Activated CD8-positive, alpha-beta memory T cell treated with anti-CD3 and anti-CD28 coated beads for 48 hours (primary cell): ENCODE results near the gene PIK3CA.

Source experiments
- DNase-seq, 3 experiments: peaks; one replicate each; pipeline ENCODE4 v3.0.0-alpha.2; 2020; ENCODE audit warnings: low read depth in 2 of 3, low spot score in 2 of 3

PIK3CA gene

GRCh38 chr3:179156775-179157174 lies 8.6 kb downstream of the PIK3CA start:
- DNase-seq, result no peak

- DNase-seq, result no peak
These were observed 10.3 kb downstream of the PIK3CA start for GRCh38 chr3:179158336-179159039.

DNA sequence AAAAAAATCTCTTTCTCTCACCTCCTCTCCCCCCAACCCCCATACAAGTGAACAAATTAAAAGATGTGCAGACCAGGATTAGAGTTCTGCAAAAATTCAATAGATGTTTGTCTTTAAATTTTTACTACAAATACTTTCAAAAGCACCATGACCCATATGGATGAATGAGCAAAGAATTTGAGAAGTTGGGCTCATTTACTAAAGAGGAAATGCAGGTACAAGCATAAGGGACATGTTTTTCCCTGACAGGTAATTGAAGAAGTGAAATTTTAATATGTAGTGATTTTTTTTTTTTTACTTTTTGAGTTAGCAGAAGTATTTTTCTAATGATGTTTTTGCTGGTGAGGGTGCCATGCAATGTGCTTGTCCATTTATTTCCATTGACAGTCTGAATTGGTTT lies 15.3 kb downstream of the PIK3CA start:
- no peak for DNase-seq

DNA sequence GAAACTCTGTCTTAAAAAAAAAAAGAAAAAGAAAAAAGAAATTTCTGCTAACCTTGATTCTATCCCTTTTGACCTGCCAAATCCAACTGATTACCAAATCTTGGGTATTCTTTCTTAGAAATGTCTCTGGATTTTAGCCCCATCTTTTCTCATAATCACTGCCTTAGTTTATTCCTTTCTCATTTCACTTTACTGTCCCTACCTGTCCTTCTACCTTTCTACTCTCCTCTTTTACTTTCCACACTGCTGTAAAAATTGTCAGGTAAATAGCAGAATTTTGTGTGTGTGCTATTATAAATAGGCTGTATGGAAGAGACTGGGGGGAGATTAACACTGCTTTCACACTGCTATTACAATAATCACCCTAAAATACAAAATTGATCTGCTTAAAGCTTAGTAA lies 16.7 kb downstream of the PIK3CA start:
- DNase-seq, result no peak

- no peak for DNase-seq
These were observed 18.5 kb downstream of the PIK3CA start for GRCh38 chr3:179166561-179167201.

- no peak for DNase-seq
These were observed 20.8 kb downstream of the PIK3CA start for GRCh38 chr3:179168918-179169317.

DNA sequence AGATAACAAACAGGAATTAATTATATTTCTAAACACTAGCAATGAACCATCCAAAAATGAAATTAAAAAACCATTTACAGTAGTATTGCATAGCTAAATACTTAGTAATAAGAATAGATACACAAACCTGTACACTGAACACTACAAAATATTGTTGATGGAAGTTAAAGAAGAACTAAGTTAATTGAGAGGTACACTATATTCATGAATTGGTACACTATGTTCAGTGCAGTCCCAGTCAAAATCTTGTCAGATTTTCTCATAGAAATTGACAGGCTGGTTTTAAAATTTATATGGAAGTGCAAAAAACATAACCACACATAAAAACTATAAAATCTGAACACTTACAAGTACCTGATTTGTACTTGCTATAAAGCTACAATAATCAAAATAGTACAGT lies 24.4 kb downstream of the PIK3CA start:
- DNase-seq, result no peak

- no peak for DNase-seq
These were observed 26.2 kb downstream of the PIK3CA start for GRCh38 chr3:179174316-179174715.

DNA sequence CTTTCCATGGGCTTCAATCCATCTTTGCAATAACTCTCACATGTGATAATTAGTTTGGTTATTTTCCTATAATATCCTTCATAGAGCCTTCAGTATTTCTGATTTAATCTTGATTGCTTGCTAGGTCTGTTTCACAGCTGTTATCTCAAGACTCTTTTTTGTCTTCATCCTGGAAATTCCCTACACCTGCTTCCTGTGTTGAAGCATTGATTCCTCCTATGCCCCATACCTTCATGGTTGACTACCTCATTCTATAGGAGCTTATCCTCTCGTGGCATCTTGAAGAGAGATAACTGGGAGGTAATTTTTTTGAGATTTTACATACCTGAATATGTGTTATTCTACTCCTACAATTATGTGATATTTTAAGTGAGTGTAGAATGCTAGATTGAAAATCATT lies 26.7 kb downstream of the PIK3CA start:
- DNase-seq, result no peak

DNA sequence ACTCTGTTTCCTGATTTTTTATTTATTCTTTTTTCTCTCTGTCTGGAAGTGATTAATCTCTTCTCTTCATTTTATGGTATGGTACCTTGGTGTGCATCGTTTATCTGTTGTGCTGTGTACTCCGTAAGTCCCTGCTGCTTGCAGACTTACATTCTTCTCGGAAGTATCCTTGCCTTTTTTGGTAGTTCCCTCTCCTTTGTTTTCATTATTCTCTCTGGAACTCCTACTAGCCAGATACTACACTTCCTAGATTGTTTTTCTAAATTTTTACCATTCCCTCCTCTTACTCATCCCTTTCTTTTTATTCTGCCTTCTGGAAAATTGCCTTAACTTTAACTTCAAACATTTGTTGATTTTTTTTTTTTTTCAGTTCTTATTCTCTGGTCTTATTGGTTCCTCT lies 27.2 kb downstream of the PIK3CA start:
- DNase-seq, result no peak

DNA sequence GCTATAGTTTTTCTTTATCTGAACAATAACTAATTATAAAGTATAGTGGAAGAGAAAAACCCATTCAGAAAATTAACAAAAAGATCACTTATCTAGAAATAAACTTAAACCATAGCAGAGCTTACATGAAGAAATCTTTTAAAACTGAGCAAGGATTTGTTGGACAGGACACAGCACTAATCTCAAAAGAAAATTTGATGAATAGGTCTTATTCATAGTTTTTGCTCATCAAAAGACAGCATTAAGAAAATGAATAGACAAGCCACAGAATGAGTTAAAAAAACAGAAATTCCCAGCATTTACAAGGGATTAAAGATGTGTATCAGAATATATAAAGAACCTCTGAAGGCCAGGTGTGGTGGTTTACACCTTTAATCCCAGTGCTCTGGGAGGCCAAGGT lies 29.5 kb downstream of the PIK3CA start:
- no peak for DNase-seq

DNA sequence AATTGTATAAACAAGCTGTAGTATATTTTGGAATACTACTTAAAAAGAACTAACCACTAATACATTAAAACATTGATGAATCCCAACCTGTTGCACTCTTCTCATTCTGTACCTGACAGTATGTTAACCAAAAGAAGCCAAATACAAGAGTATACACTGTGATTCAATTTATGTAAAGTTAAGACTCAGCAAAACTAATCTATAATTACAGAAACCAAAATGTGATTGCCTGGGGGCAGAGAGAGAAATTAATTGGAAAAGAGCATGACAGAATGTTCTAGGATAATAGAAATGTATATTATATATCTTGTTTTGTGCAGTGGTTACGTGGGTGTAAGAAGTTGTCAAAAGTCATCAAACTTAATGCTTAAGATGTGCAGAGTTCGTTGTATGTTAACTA lies 31.1 kb downstream of the PIK3CA start:
- DNase-seq, result no peak

DNA sequence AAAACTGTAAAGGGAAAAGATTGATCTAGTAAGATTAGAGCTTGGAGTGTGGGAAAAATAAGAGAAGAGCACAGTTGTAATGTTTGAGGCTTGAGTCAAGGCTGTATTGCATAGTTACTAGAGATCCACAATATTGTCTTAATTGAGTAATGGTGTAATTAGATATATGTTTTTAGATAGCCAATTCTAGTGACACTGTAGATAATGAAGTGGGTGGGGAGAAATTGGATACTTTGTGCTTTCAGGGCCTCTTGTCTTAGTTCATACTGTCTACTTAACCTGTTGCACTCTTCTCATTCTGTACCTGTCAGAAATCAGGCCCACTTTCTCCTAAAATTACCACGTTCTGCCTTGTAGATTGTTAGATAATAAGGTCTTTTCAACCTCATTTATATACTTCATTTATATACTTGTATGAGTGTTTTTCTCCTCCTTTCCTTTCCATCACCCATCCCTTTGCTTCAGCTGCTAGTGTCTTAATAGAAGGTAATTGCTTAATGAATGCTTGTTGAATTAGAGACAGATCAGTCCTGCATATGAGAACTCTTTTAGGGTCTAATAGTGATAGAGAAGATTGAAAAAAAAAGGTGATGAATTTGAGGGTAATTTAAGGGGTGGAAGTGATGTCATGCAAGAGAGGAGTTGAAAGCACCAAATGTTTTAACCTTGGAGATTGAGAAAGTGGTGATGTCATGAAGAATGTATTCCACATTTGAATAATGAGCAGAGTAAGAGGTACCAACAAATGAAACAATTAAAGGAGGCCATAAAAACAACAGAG lies 32.0 kb downstream of the PIK3CA start:
- DNase-seq, result no peak

DNA sequence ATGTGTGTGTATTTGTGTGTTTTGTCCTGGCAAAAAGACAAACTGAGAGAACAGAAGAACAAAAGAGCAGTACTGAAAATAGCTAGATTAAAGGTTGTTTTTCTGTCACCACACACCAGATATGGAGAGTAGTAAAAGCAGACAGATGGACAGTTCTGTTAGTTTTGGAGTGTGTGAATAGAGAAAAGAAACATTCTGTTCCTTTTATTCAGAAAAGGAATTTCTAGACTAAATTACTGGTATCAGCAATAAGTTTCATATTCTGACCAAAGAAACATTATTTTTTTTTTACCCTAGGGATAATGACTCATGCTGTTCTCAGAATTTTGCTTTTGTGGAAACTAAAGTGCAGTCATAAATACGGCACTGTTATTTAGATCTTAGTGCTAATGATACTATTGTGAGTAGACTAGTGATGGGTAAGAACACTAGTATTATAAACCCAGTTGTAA lies 32.9 kb downstream of the PIK3CA start:
- no peak for DNase-seq

DNA sequence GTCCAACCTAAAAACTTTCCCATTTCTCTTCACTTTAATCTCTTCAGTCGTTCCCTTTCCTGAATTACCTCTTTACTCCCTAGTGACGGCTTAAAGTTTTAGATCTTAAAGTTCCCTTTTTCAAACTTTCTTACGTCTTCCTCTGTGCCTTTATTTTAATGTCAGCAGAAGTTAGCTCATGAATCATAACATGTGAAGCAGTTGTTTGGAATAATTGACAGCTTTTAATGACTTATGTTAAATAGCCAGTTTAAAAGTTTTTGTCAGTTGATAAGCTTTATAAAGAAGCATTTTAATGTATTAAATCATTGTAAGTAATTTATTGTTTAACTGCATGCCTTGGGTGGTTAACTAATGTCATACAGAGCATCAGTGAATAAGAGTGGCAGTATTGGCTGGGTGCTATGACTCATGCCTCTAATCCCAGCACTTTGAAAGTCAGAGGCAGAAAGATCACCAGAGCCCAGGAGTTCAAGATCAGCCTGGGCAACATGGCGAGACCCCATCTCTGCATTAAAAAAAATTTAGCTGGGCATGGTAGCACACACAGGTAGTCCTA lies 33.9 kb downstream of the PIK3CA start:
- no peak for DNase-seq

DNA sequence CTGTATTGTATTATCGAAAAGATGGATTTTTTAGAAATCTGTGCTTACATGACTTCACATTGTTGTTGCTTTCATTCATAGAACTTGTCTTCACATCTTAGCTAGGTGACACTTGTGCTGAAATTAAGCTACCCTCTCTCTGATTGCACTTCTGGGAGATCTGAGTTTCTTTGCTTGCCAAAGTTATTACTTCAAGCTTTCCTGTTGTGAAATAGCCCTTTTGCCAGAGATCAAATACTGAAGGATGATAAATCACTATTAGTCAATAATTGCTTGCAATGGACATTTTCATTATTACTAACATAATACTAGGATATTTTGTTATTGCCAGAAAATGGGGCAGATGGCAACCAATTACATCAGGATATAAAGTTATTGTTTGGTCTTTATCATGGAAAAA lies 34.7 kb downstream of the PIK3CA start:
- DNase-seq, result no peak

DNA sequence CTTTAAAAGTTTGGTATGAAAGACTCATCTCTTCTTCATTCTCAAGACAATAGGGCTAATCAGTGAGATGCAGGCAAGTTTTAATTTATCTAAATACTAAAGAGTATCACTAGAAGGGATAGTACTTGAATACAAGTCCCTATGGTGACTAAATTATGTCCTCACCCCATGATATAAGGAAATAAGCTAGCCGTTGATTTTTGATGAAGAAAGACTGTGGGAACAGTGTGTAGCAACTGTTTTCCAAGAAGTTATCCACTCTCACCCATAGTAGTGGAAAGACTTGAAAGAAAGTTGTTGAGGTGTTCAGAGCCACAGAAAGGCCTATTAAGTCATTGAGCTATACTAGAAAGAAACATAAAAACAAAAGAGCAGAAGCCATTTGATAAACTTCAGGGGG lies 36.7 kb downstream of the PIK3CA start:
- no peak for DNase-seq

DNA sequence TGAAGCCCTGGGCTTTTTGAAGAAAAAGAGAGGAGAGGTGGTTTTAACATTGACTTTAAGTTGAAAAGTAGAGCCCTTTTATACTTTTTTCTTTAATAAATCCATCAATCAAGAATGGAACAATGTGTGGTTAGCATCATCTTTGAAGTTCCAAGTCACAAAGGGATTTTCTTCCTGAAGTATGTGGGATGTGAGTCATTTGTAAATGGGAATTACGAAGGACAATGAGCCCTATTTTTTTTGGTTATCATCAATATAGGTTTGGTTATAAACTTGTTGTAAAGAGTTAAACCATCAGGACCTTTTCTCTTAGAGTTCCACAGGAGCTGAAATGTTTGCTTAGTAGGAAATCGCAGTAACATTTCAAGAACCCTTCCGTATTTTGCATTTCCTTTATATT lies 38.3 kb downstream of the PIK3CA start:
- no peak for DNase-seq

DNA sequence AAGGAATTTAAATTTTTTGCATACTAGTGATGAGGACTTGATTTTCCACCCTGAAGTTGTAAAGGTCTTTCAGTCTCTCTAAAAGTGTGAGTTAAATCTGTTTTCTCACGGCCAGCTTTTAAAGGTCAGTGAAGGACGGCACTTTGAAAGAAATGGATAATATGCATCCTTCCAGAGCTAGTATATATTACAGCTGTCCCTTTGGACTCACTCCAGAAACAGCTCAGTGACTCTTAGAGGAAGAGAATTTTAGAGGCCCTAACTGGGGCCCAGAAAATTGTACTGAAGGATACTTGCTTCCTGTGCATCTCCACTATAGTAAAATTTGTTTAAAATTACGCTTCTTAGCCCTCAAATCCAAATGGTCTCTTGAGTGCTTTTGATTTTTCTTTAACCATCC lies 41.6 kb downstream of the PIK3CA start:
- DNase-seq, result no peak

- DNase-seq, result no peak
These were observed 42.4 kb downstream of the PIK3CA start for GRCh38 chr3:179190581-179190980.

DNA sequence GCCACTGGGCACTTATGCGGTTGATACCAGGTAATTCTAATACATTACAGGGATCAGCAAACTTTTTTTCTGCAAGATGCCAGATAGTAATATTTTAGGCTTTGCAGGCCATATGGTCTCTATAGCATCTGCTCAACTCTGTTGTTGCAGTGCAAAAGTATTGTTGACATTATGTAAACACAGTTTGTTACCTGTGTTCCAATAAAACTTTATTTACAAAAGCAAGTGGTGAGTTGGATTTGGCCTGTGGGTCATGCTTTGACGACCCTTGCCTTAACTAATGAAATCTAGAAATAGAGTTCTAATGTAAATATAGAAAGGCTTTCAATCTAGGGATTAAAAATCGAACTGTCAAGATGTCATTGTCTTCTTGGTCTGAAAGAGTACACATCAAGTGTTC lies 44.4 kb downstream of the PIK3CA start:
- DNase-seq, result no peak

- no peak for DNase-seq
These were observed 46.8 kb downstream of the PIK3CA start for GRCh38 chr3:179194931-179195330.
